Thoracic aorta (tissue), 2 donors: ENCODE results near the gene PAN3. TPM values are rescaled to one million over a fixed set of nuclear protein-coding genes. Genes with fewer than 3 reads are reported as not detected.

ENCODE experiments used
- ATAC-seq: fragments of 150-250 bp; one replicate; pipeline ENCODE4 v1.8.0; 2017; ENCODE audit warnings: low read depth; ENCODE audit not compliant: insufficient number of reproducible peaks, low FRiP score
- DNase-seq: peaks from one replicate; pipeline ENCODE4 v3.0.0-alpha.2; 2020; ENCODE audit warnings: low spot score
- H3K27ac ChIP-seq, 2 donors: fragments of 200-600 bp; sonication (generic); 1 replicate in 1 of 2; 2 replicates in 1 of 2; pipeline ENCODE4 v1.5.1; 2016; ENCODE audit warnings: mild to moderate bottlenecking in 2 of 2, moderate library complexity in 2 of 2
- H3K27me3 ChIP-seq: fragments of 200-600 bp; sonication (generic); replicated peaks from 2 replicates; pipeline ENCODE4 v1.6.0; 2016; ENCODE audit warnings: mild to moderate bottlenecking; ENCODE audit not compliant: insufficient read depth
- H3K36me3 ChIP-seq: fragments of 200-600 bp; sonication (generic); one replicate; pipeline ENCODE4 v1.5.1; 2016
- H3K4me1 ChIP-seq, 2 donors: fragments of 200-600 bp; sonication (generic); 1 replicate in 1 of 2; 2 replicates in 1 of 2; pipeline versions ENCODE4 v1.5.1 to v1.6.0; 2016; ENCODE audit warnings: low read depth in 2 of 2, mild to moderate bottlenecking in 1 of 2; ENCODE audit not compliant: control insufficient read depth in 1 of 2
- H3K4me3 ChIP-seq: fragments of 200-600 bp; sonication (generic); 2 replicates; pipeline ENCODE4 v1.5.1; 2016; ENCODE audit warnings: mild to moderate bottlenecking
- H3K9me3 ChIP-seq: fragments of 200-600 bp; sonication (generic); 2 replicates; pipeline ENCODE4 v1.5.1; 2016
- total RNA-seq, 2 donors: library from RNA; depleted of rRNA; stranded (reverse); fragments of >200 nt; gene quantifications; one replicate each; pipeline versions ENCODE4 v1.1.0 to v1.2.3, GENCODE V29; 2016
- TF ChIP-seq, protein P1 (sequence below): fragments of 200-600 bp; sonication (generic); IDR thresholded peaks from one replicate; pipeline ENCODE4 v1.5.1; 2019; ENCODE audit warnings: antibody characterized with exemption

Gene PAN3
- total RNA-seq, 2 donors from 2014 or later: 33.3 to 45.3 TPM

GRCh38 chr13:28257305-28257704 lies 119.0 kb downstream of the PAN3 start:
- DNase-seq: no peak
- peaks cover 18% of the 10 kb centered on the region for H3K36me3 ChIP-seq
- ATAC-seq: no peak
- H3K4me3 ChIP-seq: no peak overlapping the region
- H3K27ac ChIP-seq: no peak overlapping the region
- H3K27me3 ChIP-seq: no peaks in the 10 kb centered on the region
- H3K9me3 ChIP-seq: no peaks in the 10 kb centered on the region
- H3K4me1 ChIP-seq: no peaks in the 10 kb centered on the region
- TF ChIP-seq, protein P1, sequence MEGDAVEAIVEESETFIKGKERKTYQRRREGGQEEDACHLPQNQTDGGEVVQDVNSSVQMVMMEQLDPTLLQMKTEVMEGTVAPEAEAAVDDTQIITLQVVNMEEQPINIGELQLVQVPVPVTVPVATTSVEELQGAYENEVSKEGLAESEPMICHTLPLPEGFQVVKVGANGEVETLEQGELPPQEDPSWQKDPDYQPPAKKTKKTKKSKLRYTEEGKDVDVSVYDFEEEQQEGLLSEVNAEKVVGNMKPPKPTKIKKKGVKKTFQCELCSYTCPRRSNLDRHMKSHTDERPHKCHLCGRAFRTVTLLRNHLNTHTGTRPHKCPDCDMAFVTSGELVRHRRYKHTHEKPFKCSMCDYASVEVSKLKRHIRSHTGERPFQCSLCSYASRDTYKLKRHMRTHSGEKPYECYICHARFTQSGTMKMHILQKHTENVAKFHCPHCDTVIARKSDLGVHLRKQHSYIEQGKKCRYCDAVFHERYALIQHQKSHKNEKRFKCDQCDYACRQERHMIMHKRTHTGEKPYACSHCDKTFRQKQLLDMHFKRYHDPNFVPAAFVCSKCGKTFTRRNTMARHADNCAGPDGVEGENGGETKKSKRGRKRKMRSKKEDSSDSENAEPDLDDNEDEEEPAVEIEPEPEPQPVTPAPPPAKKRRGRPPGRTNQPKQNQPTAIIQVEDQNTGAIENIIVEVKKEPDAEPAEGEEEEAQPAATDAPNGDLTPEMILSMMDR: no peak

GRCh38 chr13:28258417-28258816 lies 120.1 kb downstream of the PAN3 start:
- no peak overlapping the region for H3K4me3 ChIP-seq
- H3K36me3 ChIP-seq: peaks cover 18% of the 10 kb centered on the region
- no peaks in the 10 kb centered on the region for H3K9me3 ChIP-seq
- H3K27me3 ChIP-seq: no peaks in the 10 kb centered on the region
- TF ChIP-seq, protein P1: no peak
- ATAC-seq (no peak), DNase-seq (no peak)
- H3K27ac ChIP-seq: no peak overlapping the region
- no peaks in the 10 kb centered on the region for H3K4me1 ChIP-seq

- DNase-seq (no peak), ATAC-seq (no peak)
- H3K27me3 ChIP-seq: no peaks in the 10 kb centered on the region
- TF ChIP-seq, protein P1: no peak
- no peak overlapping the region for H3K4me3 ChIP-seq
- H3K9me3 ChIP-seq: no peaks in the 10 kb centered on the region
- H3K36me3 ChIP-seq: peaks cover 6% of the 10 kb centered on the region
- no peak overlapping the region for H3K27ac ChIP-seq
- H3K4me1 ChIP-seq: no peaks in the 10 kb centered on the region
Observed at GRCh38 chr13:28267497-28267896, 129.2 kb downstream of the PAN3 start.

DNA sequence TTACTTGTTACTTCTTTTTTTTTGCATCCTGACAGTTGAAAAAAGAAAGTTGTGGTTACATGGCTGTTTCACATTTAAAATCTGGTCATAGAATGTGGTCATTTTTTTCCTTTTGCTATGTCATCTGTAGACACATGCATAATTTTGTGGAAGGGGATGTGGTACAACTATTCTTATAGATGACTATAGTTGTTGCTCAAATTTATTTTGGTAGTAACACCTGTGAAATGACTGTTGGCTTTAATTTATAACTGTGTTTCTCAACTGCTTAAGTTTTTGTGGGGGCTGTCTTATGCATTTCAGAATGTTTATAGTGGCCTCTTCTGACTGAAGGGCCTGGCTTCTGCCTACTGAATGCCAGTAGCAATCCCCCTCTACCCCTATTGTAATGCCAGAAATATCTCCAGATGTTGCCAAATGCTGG lies 130.5 kb downstream of the PAN3 start:
- H3K36me3 ChIP-seq: peaks cover 6% of the 10 kb centered on the region
- DNase-seq (no peak), ATAC-seq (no peak)
- TF ChIP-seq, protein P1: no peak
- no peaks in the 10 kb centered on the region for H3K9me3 ChIP-seq
- no peaks in the 10 kb centered on the region for H3K27me3 ChIP-seq
- no peak overlapping the region for H3K4me3 ChIP-seq
- H3K27ac ChIP-seq: no peak overlapping the region
- no peaks in the 10 kb centered on the region for H3K4me1 ChIP-seq

DNA sequence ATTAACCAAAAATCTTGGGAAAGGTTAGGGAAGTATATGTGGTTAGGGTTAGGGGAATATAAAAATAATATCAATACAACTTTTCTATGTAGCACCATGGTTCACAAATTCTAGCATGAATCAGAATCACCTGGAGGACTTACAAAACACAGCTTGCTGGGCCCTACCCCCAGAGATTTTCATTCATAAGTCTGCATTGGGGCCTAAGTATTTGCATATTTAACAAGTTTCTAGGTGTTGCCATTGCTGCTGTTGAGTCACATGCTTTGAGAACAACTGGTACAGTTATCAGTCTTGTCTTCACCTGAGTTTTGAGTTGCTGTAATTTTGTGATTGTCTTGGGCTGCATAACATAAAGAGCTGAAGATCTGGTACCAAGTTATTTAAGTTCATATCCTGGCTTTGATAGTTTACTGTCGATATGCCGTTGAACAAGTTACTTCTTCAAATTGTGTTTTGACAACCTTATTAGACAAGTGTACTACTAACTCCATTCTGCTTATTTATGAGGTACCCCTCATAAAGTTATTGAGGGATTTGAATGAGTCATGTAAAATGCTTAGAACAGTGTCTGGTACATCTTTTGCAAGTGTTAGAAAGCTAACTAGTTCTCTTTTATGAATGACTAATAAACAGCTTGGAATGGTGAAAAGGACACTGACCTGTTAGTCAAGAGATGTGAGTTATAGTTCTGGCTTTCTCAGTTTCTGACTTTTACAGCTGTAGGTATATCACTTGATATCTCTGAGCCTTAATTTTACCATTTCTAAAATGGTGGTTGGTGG lies 132.9 kb downstream of the PAN3 start:
- DNase-seq: no peak
- H3K27me3 ChIP-seq: no peaks in the 10 kb centered on the region
- no peak for ATAC-seq
- H3K4me3 ChIP-seq: no peak overlapping the region
- no peak overlapping the region for H3K27ac ChIP-seq
- H3K9me3 ChIP-seq: no peaks in the 10 kb centered on the region
- TF ChIP-seq, protein P1: no peak
- H3K4me1 ChIP-seq: no peaks in the 10 kb centered on the region
- peaks cover 6% of the 10 kb centered on the region for H3K36me3 ChIP-seq
